Panc1 (cell line): ENCODE results near the gene TMEM266. TPM values are rescaled to one million over a fixed set of nuclear protein-coding genes. Genes with fewer than 3 reads are reported as not detected.

Source experiments
- ATAC-seq: fragments of 200-7000 bp; cut with Tn5 transposase; 2 replicates; pipeline ENCODE4 v1.9.1; 2020; ENCODE audit warnings: mild to moderate bottlenecking, moderate library complexity
- BruUV-seq: library from RNA; stranded (reverse); fragments of 400-500 nt; replicated peaks from 2 replicates; lab custom pipeline; 2021; lab: Mats Ljungman, UMichigan
- CTCF ChIA-PET: fragments of 300-600 bp; sonication (Branson Sonifier 250); formaldehyde crosslinking; loops from one replicate; lab custom pipeline; 2022; ENCODE audit warnings: antibody characterized with exemption; lab: Charles Lee
- POLR2A ChIA-PET: fragments of 300-600 bp; sonication (Branson Sonifier 250); formaldehyde crosslinking; loops from one replicate; lab custom pipeline; 2022; ENCODE audit warnings: antibody characterized with exemption; lab: Charles Lee
- DNase-seq: peaks from one replicate; pipeline ENCODE4 v3.0.0-alpha.2; 2010; ENCODE audit warnings: low read depth, low spot score
- H3K27ac ChIP-seq: 2 replicates; pipeline ENCODE4 v1.5.1; 2011; ENCODE audit warnings: mild to moderate bottlenecking, low read length, inconsistent platforms
- H3K27me3 ChIP-seq: fragments of 200-500 bp; sonication (Bioruptor generic); 2 replicates; pipeline ENCODE4 v1.6.0; 2014; ENCODE audit warnings: low read length, inconsistent platforms; ENCODE audit not compliant: control insufficient read depth, insufficient read depth
- H3K36me3 ChIP-seq: fragments of 200-500 bp; sonication (Bioruptor generic); 2 replicates; pipeline ENCODE4 v1.5.1; 2014; ENCODE audit warnings: inconsistent platforms, mild to moderate bottlenecking, low read length, moderate library complexity; ENCODE audit not compliant: control insufficient read depth, insufficient read depth
- H3K4me1 ChIP-seq: 2 replicates; pipeline ENCODE4 v1.5.1; 2011; ENCODE audit warnings: inconsistent platforms, mild to moderate bottlenecking, low read length, moderate library complexity; ENCODE audit not compliant: control insufficient read depth, insufficient read depth
- H3K4me3 ChIP-seq, 2 experiments: 2 replicates each; pipeline ENCODE4 v1.5.1; 2011 to 2012; ENCODE audit warnings: low read depth in 2 of 2, low read length in 2 of 2, mild to moderate bottlenecking in 2 of 2, inconsistent platforms in 1 of 2, moderate library complexity in 1 of 2
- H3K9me3 ChIP-seq: fragments of 200-500 bp; sonication (Bioruptor generic); 2 replicates; pipeline ENCODE4 v1.5.1; 2014; ENCODE audit warnings: low read depth, mild to moderate bottlenecking, inconsistent platforms, low read length, moderate library complexity; ENCODE audit not compliant: control insufficient read depth, insufficient read depth
- POLR2AphosphoS5 ChIP-seq: IDR thresholded peaks from 2 replicates; pipeline ENCODE4 v1.6.1; 2012; ENCODE audit warnings: mild to moderate bottlenecking, low read depth, low read length, moderate library complexity
- SIN3A ChIP-seq: IDR thresholded peaks from 2 replicates; pipeline ENCODE4 v1.6.1; 2012; ENCODE audit warnings: low read depth, mild to moderate bottlenecking, low read length, moderate library complexity, borderline replicate concordance; ENCODE audit not compliant: insufficient read depth
- TCF7L2 ChIP-seq: IDR thresholded peaks from 2 replicates; pipeline ENCODE4 v1.6.1; 2011; ENCODE audit warnings: mild to moderate bottlenecking, low read depth, low read length, inconsistent platforms
- in situ Hi-C: cut with HindIII; loops from 2 replicates; pipeline ENCODE4 v1.10.0; 2016; ENCODE audit warnings: low sequenced_read_pairs, low pct_unique_long_range_greater_than_20kb
- intact Hi-C: fragments of 100-400 bp; cut with micrococcal nuclease; formaldehyde crosslinking; loops from one replicate; pipeline ENCODE4 v1.10.0; 2022; ENCODE audit not compliant: unreplicated experiment
- total RNA-seq: library from RNA; stranded (reverse); gene quantifications from one replicate; pipeline ENCODE4 v1.2.1, GENCODE V29; 2021; ENCODE audit not compliant: unreplicated experiment
- TF ChIP-seq, protein P1 (sequence below): fragments of 450-650 bp; IDR thresholded peaks from 2 replicates; pipeline ENCODE4 v1.5.1; 2017; ENCODE audit warnings: mild to moderate bottlenecking
- TF ChIP-seq, protein P2 (sequence below), 2 experiments: IDR thresholded peaks; 2 replicates each; pipeline ENCODE4 v1.6.1; 2011 to 2012; ENCODE audit warnings: low read depth in 2 of 2, control low read depth in 1 of 2, low read length in 1 of 2, mild to moderate bottlenecking in 1 of 2, moderate library complexity in 1 of 2; ENCODE audit not compliant: insufficient read depth in 1 of 2

TMEM266 gene
- total RNA-seq, 1 experiment from 2014 or later, result 0.21 TPM

DNA sequence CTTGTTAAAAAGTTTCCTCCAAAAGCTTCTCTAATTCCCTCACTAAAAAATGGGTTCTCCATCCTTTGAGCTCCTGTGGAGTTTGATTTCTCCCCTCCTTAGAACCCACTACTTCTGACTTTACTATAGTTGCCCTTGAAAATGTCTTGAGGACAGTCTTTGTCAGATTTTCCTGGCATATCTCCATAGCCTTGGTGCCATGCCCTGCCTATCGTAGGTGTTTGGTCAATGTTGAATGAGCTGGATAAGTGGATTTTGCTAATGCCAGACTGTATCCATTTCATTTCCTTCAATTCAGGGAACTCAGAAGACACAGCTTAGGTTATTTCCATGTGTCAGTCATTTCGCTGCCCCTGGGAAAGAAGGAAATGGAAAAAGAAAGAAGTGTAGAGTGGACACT, 40.6 kb downstream of the TMEM266 start:
- H3K27me3 ChIP-seq, result peaks cover 14% of the 10 kb centered on the region
- no TSS peak for BruUV-seq

DNA sequence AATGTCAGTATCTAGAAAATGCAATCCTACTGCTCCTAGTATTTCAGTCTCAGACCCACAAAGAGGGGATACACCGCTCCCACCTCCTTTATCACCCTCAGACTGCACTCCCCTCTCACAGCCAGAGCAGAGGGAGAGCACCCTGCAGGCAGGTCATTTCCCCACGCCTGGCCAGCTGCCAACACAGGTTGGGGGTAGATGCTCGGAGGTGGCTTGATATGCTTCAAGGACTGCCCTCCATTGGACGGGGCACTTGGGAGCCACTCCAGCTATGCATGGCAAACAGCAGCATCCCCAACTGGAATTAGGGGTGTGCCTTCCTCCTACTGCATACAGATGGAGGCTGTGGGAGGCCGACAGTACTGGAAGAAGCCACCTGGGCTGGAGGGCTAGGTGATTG, 41.9 kb downstream of the TMEM266 start:
- ChIA-PET POLR2A (interaction anchor here (0.6 kb wide), 1 partner anchor 194 kb away, joined by 3 read pairs; no protein-coding TSS in a partner anchor), CTCF (no interaction called here)
- no peak overlapping the region for H3K4me3 ChIP-seq
- ATAC-seq, result no peak
- intact Hi-C loops (no loop called here), in situ Hi-C loops (no loop called here)
- H3K4me1 ChIP-seq, result no peaks in the 10 kb centered on the region
- TF ChIP-seq, protein P1, sequence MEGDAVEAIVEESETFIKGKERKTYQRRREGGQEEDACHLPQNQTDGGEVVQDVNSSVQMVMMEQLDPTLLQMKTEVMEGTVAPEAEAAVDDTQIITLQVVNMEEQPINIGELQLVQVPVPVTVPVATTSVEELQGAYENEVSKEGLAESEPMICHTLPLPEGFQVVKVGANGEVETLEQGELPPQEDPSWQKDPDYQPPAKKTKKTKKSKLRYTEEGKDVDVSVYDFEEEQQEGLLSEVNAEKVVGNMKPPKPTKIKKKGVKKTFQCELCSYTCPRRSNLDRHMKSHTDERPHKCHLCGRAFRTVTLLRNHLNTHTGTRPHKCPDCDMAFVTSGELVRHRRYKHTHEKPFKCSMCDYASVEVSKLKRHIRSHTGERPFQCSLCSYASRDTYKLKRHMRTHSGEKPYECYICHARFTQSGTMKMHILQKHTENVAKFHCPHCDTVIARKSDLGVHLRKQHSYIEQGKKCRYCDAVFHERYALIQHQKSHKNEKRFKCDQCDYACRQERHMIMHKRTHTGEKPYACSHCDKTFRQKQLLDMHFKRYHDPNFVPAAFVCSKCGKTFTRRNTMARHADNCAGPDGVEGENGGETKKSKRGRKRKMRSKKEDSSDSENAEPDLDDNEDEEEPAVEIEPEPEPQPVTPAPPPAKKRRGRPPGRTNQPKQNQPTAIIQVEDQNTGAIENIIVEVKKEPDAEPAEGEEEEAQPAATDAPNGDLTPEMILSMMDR, result no peak
- TF ChIP-seq, protein P2, sequence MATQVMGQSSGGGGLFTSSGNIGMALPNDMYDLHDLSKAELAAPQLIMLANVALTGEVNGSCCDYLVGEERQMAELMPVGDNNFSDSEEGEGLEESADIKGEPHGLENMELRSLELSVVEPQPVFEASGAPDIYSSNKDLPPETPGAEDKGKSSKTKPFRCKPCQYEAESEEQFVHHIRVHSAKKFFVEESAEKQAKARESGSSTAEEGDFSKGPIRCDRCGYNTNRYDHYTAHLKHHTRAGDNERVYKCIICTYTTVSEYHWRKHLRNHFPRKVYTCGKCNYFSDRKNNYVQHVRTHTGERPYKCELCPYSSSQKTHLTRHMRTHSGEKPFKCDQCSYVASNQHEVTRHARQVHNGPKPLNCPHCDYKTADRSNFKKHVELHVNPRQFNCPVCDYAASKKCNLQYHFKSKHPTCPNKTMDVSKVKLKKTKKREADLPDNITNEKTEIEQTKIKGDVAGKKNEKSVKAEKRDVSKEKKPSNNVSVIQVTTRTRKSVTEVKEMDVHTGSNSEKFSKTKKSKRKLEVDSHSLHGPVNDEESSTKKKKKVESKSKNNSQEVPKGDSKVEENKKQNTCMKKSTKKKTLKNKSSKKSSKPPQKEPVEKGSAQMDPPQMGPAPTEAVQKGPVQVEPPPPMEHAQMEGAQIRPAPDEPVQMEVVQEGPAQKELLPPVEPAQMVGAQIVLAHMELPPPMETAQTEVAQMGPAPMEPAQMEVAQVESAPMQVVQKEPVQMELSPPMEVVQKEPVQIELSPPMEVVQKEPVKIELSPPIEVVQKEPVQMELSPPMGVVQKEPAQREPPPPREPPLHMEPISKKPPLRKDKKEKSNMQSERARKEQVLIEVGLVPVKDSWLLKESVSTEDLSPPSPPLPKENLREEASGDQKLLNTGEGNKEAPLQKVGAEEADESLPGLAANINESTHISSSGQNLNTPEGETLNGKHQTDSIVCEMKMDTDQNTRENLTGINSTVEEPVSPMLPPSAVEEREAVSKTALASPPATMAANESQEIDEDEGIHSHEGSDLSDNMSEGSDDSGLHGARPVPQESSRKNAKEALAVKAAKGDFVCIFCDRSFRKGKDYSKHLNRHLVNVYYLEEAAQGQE (IDR thresholded peaks at IDR 0.05; ENCODE audit: insufficient read depth in 1 of 2, low read depth in 2 of 2, low read length in 1 of 2), result no peak
- no peak for TF ChIP-seq TCF7L2
- no peaks in the 10 kb centered on the region for H3K9me3 ChIP-seq
- H3K27ac ChIP-seq, result no peak overlapping the region
- no TSS peak for BruUV-seq
- no peaks in the 10 kb centered on the region for H3K36me3 ChIP-seq
- no peak for DNase-seq
- peaks cover 11% of the 10 kb centered on the region for H3K27me3 ChIP-seq

More for the DNA sequence above, 40.6 kb downstream of the TMEM266 start:
- Histone ChIP-seq H3K36me3 (no peaks in the 10 kb centered on the region), H3K27ac (no peak overlapping the region), H3K4me3 (no peak overlapping the region), H3K4me1 (no peaks in the 10 kb centered on the region), H3K9me3 (no peaks in the 10 kb centered on the region)
- no peak for DNase-seq
- CTCF ChIA-PET, result no interaction called here
- POLR2A ChIA-PET, result no interaction called here
- ATAC-seq, result no peak
- no peak for TF ChIP-seq TCF7L2
- TF ChIP-seq, protein P1, result no peak
- TF ChIP-seq, protein P2 (IDR thresholded peaks at IDR 0.05; ENCODE audit: insufficient read depth in 1 of 2, low read depth in 2 of 2, low read length in 1 of 2), result no peak
- no peak for TF ChIP-seq SIN3A
- no peak for TF ChIP-seq POLR2AphosphoS5
- intact Hi-C loops (no loop called here), in situ Hi-C loops (no loop called here)
